H1 (cell line): ENCODE data around the gene IQGAP1. TPM values are rescaled to one million over a fixed set of nuclear protein-coding genes. Genes with fewer than 3 reads are reported as not detected.

ENCODE experiments used
- ASH2L ChIP-seq: fragments of 200-600, 300-600 bp; sonication (generic); IDR thresholded peaks from one replicate; pipeline ENCODE4 v1.7.1; 2017; ENCODE audit warnings: low read length
- BCL11A ChIP-seq, 2 experiments: IDR thresholded peaks; one replicate each; pipeline ENCODE4 v1.6.1; 2011; ENCODE audit warnings: low read depth in 2 of 2, low read length in 2 of 2, mild to moderate bottlenecking in 2 of 2
- RFX5 ChIP-seq: IDR thresholded peaks from 2 replicates; pipeline ENCODE4 v1.6.1; 2011; ENCODE audit warnings: low read depth, low read length, improper control_type of control experiment, borderline replicate concordance
- polyA plus RNA-seq, 7 experiments: library from polyadenylated mRNA; depleted of rRNA in 3 of 7; stranded (reverse) in 5 of 7; unstranded in 2 of 7; fragments of >200 nt in 5 of 7; fragments of 200-250 nt in 2 of 7; gene quantifications; 1 replicate in 5 of 7; 2 replicates in 1 of 7; 4 replicates in 1 of 7; pipeline versions ENCODE4 v1.2.1 to v1.2.3, GENCODE V29; 2011 to 2013; ENCODE audit warnings: missing spikeins in 2 of 7, mixed read lengths in 2 of 7
- total RNA-seq: library from RNA; stranded (reverse); fragmentation: NEBNext Ultra II Directional; extraction: Animal tissue kit (Norgen Biotek cat#: 25700); gene quantifications from 2 replicates; pipeline ENCODE4 v1.2.1, GENCODE V29; 2021
- TF ChIP-seq, protein P1 (sequence below), 3 experiments: IDR thresholded peaks; 1 replicate in 2 of 3; 2 replicates in 1 of 3; pipeline versions ENCODE4 v1.5.1 to v1.6.1; 2011; ENCODE audit warnings: low read length in 3 of 3, mild to moderate bottlenecking in 3 of 3, inconsistent platforms in 2 of 3, low read depth in 1 of 3, moderate library complexity in 1 of 3; ENCODE audit not compliant: insufficient read depth in 1 of 3; ENCODE audit errors: control extremely low read depth in 1 of 3

IQGAP1 gene
- total and polyA plus RNA-seq, 2 of the 8 experiments (the other 6 are each of a cell fraction or from before 2014, with no cell fraction given) = 56.0 to 138 TPM

DNA sequence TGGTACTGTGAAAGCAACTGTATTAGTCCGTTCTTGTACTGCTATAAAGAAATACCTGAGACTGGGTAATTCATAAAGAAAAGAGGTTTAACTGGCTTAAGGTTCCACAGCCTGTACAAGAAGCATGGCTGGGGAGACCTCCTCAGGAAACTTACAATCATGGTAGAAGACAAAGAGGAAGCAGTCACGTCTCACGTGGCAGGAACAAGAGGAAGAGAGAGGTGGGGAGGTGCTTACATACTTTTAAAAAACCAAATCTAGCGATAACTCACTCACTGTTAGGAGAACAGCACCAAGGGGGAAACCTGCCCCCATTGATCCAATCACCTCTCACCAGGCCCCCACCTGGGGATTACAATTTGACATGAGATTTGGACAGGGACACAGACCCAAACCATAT lies 48.9 kb downstream of the IQGAP1 start (continued):
- TF ChIP-seq RFX5 (no peak), ASH2L (no peak), BCL11A (IDR thresholded peaks at IDR 0.05; ENCODE audit: low read depth in 2 of 2, low read length in 2 of 2) (no peak)
- TF ChIP-seq, protein P1, sequence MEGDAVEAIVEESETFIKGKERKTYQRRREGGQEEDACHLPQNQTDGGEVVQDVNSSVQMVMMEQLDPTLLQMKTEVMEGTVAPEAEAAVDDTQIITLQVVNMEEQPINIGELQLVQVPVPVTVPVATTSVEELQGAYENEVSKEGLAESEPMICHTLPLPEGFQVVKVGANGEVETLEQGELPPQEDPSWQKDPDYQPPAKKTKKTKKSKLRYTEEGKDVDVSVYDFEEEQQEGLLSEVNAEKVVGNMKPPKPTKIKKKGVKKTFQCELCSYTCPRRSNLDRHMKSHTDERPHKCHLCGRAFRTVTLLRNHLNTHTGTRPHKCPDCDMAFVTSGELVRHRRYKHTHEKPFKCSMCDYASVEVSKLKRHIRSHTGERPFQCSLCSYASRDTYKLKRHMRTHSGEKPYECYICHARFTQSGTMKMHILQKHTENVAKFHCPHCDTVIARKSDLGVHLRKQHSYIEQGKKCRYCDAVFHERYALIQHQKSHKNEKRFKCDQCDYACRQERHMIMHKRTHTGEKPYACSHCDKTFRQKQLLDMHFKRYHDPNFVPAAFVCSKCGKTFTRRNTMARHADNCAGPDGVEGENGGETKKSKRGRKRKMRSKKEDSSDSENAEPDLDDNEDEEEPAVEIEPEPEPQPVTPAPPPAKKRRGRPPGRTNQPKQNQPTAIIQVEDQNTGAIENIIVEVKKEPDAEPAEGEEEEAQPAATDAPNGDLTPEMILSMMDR (IDR thresholded peaks at IDR 0.05; ENCODE audit: control extremely low read depth in 1 of 3, insufficient read depth in 1 of 3, low read depth in 1 of 3, low read length in 3 of 3) = no peak
